Cardiac fibroblast (primary cell): ENCODE measurements around the gene TMOD4.

ENCODE experiments used
- DNase-seq, 2 donors: peaks; one replicate each; pipeline versions ENCODE4 v3.0.0 to v3.0.0-alpha.2; 2010; ENCODE audit warnings: low read depth in 2 of 2
- H3K4me3 ChIP-seq, 2 donors: replicated peaks in 1 of 2; 1 replicate in 1 of 2; 2 replicates in 1 of 2; pipeline ENCODE4 v1.5.1; 2011; ENCODE audit warnings: low read depth in 2 of 2, low read length in 2 of 2, mild to moderate bottlenecking in 2 of 2, moderate library complexity in 1 of 2
- TF ChIP-seq, protein P1 (sequence below): IDR thresholded peaks from one replicate; pipeline ENCODE4 v1.5.1; 2011; ENCODE audit warnings: low read depth, mild to moderate bottlenecking, low read length, inconsistent platforms

TMOD4 gene

DNA sequence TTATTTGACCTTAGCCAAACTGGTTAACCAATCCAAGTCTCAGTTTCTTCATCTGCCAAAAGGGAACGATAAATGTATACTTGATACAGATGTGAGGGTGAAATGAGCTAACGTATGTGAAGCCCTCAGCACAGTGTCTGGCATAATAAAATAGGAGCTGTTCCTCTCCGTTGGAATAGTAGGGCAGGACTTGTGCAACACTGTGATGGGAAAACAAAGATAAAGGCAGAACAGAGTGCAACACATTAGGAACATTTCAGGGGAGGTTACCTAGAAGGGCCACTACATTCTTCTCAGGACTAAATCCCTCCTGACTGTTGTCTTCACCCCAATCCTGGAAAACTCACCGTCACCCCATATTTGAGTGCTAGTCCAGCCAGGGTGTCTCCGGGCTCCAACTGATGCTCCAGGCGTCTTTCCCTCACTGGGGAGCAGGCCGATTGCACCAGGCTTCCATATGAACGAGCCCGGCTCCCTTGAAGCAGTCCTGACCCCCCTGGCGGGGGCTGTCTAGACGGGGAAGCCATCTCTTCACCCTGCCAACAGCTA, 11.0 kb downstream of the TMOD4 start:
- TF ChIP-seq, protein P1, sequence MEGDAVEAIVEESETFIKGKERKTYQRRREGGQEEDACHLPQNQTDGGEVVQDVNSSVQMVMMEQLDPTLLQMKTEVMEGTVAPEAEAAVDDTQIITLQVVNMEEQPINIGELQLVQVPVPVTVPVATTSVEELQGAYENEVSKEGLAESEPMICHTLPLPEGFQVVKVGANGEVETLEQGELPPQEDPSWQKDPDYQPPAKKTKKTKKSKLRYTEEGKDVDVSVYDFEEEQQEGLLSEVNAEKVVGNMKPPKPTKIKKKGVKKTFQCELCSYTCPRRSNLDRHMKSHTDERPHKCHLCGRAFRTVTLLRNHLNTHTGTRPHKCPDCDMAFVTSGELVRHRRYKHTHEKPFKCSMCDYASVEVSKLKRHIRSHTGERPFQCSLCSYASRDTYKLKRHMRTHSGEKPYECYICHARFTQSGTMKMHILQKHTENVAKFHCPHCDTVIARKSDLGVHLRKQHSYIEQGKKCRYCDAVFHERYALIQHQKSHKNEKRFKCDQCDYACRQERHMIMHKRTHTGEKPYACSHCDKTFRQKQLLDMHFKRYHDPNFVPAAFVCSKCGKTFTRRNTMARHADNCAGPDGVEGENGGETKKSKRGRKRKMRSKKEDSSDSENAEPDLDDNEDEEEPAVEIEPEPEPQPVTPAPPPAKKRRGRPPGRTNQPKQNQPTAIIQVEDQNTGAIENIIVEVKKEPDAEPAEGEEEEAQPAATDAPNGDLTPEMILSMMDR: no peak
- DNase-seq: peak in 1 of 2 donors; percentile 49
- peak overlapping the region; percentile 67 to 88 for H3K4me3 ChIP-seq

DNA sequence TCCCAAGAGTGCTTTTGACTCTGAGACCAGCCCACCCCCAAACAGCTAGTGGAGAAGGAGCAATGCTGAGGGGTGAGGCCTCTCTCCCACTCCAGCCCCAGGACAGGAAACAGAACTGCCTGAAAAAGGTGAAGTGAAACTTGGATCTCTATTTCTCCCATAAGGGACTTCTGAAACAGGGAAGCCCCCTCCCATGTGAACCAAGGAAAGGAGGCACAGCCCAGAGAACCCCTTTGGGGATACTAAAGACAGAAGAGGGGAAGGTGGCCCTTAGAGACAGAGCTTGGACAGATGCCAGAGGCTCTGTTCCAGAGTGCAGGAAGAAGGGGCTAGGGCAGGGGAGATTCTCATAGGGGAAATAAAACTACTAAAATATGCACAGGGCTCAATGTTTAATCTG, 16.4 kb downstream of the TMOD4 start:
- TF ChIP-seq, protein P1: no peak
- DNase-seq: no peak
- H3K4me3 ChIP-seq: no peak overlapping the region

GRCh38 chr1:151158751-151159251, 17.0 kb downstream of the TMOD4 start:
- TF ChIP-seq, protein P1: no peak
- DNase-seq: no peak
- H3K4me3 ChIP-seq: no peak overlapping the region

DNA sequence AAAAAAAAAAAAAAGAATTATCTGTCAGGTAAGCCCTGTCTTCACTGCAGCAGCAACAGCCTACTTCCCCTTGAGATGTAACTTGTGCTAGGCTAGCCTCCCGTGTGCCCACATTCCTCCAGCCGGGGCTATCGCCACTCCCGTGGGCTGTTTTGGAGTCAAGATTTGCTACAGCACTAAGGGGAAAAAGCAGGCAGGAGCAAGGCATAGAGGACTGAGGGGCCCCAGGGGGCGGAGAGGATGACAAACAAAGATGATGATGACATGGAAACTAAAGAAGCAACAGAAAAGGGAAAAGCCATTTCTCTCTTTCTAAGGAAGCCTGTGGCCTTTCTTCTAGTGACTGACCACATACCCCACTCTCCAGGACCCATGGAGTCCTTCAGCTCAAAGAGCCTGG, 17.5 kb downstream of the TMOD4 start:
- TF ChIP-seq, protein P1: no peak
- H3K4me3 ChIP-seq: no peak overlapping the region
- no peak for DNase-seq

DNA sequence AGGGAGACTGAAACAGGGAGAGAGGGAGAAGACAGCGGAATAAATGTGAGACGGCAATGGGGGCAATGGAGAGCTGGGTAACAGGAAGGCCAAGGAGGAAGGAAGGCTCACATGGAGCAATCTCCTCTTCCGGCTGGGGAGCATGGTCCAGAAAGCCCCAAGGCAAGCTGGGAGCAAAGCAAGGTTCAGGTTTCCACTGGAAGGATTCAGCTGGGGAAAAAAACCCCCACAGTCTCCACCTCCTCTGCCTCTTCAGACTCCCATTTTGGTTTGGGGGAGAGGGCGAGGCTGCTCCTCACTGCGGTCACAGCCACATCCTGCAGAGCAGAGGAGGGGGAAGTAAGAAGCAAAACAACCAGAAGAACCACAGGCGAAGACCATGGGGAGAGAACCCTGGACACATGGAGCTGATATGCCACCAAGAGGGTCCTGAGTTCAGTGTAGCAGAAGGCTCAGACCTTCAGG, 18.7 kb downstream of the TMOD4 start:
- no peak overlapping the region for H3K4me3 ChIP-seq
- TF ChIP-seq, protein P1: no peak
- no peak for DNase-seq

- H3K4me3 ChIP-seq: no peak within 1 kb of the TSS
- no peak for DNase-seq
- TF ChIP-seq, protein P1: no peak
These were observed 19.3 kb downstream of the TMOD4 start, which contains the start of gene TNFAIP8L2 for GRCh38 chr1:151156515-151156819. Gene TNFAIP8L2 (plus strand): TSS chr1:151156649. CDS start chr1:151158698, 2,049 bp downstream.

DNA sequence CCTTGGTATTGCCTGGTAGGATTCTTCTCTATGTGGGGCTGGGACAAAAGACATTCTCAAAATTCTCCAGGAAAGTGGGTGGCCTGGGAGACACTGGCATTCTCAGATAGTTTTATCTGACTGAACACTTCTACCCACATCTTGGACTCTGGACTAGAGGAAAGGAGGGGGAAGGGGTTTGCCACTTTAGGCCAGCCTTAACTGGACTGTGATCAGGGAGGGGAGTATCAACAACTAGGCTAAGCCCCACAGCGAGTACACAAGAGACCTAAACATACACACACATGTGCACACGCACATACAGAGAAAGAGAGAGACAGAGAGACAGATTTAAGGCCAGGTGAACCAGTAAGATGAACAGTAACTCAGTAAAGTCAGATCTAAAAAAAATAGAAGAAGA, 28.1 kb downstream of the TMOD4 start:
- no peak overlapping the region for H3K4me3 ChIP-seq
- TF ChIP-seq, protein P1: no peak
- no peak for DNase-seq
